H1 (cell line): ENCODE data around the gene WDR48. TPM values are rescaled to one million over a fixed set of nuclear protein-coding genes. Genes with fewer than 3 reads are reported as not detected.

ENCODE experiments used
- CTCF ChIA-PET: fragments of 300-600 bp; sonication (Branson Sonifier 250); formaldehyde crosslinking; loops from one replicate; lab custom pipeline; 2021; ENCODE audit not compliant: partially characterized antibody; lab: Charles Lee
- POLR2A ChIA-PET: fragments of 300-600 bp; sonication (Branson Sonifier 250); formaldehyde crosslinking; loops from one replicate; lab custom pipeline; 2021; ENCODE audit warnings: inconsistent platforms; ENCODE audit not compliant: partially characterized antibody; lab: Charles Lee
- DNase-seq, 2 experiments: peaks; one replicate each; pipeline versions ENCODE4 v3.0.0 to v3.0.0-alpha.2; 2010 to 2022; ENCODE audit warnings: low spot score in 2 of 2, low read depth in 1 of 2, mixed read lengths in 1 of 2
- FAIRE-seq: peaks from 2 replicates; lab custom pipeline; 2011; peaks lifted over from hg19 to GRCh38; lab: Jason Lieb, UNC
- H2AFZ ChIP-seq: 2 replicates; pipeline ENCODE4 v1.8.1; 2012; ENCODE audit warnings: low read length, inconsistent platforms
- H2AK5ac ChIP-seq: 2 replicates; pipeline ENCODE4 v1.6.1; 2013; ENCODE audit warnings: low read depth, low read length
- H2BK120ac ChIP-seq: replicated peaks from 2 replicates; pipeline ENCODE3; 2013; ENCODE audit warnings: low read depth, low read length, inconsistent platforms
- H2BK12ac ChIP-seq: 2 replicates; pipeline ENCODE4 v1.6.1; 2013; ENCODE audit warnings: low read depth, low read length
- H2BK15ac ChIP-seq: 2 replicates; pipeline ENCODE4 v1.6.1; 2013; ENCODE audit warnings: low read length
- H2BK20ac ChIP-seq: 2 replicates; pipeline ENCODE4 v1.6.1; 2013; ENCODE audit warnings: low read length
- H2BK5ac ChIP-seq: 2 replicates; pipeline ENCODE4 v1.6.1; 2013; ENCODE audit warnings: low read depth, low read length
- H3K14ac ChIP-seq: 2 replicates; pipeline ENCODE4 v1.6.1; 2013; ENCODE audit warnings: inconsistent platforms; ENCODE audit not compliant: insufficient read length
- H3K18ac ChIP-seq: 2 replicates; pipeline ENCODE4 v1.6.1; 2013; ENCODE audit warnings: low read length; ENCODE audit errors: extremely low read depth
- H3K23ac ChIP-seq: 2 replicates; pipeline ENCODE4 v1.6.1; 2013; ENCODE audit warnings: inconsistent platforms; ENCODE audit not compliant: insufficient read length
- H3K23me2 ChIP-seq: 2 replicates; pipeline ENCODE4 v1.6.1; 2013; ENCODE audit warnings: low read depth, low read length
- H3K27ac ChIP-seq: 2 replicates; pipeline ENCODE4 v1.6.1; 2011; ENCODE audit warnings: low read depth, low read length, inconsistent platforms
- H3K27me3 ChIP-seq, 4 experiments: replicated peaks in 1 of 4; 1 replicate in 1 of 4; 2 replicates in 3 of 4; pipeline versions ENCODE4 v1.6.1 to v1.8.1; 2011 to 2013; ENCODE audit warnings: low read length in 3 of 4, mild to moderate bottlenecking in 3 of 4, inconsistent platforms in 2 of 4, mixed read lengths in 2 of 4, moderate library complexity in 1 of 4; ENCODE audit not compliant: control insufficient read depth in 3 of 4, insufficient read depth in 3 of 4; ENCODE audit errors: extremely low read depth in 1 of 4
- H3K36me3 ChIP-seq, 4 experiments: 2 replicates each; pipeline versions ENCODE4 v1.6.1 to v1.8.1; 2011 to 2013; ENCODE audit warnings: mild to moderate bottlenecking in 4 of 4, low read length in 3 of 4, moderate library complexity in 2 of 4, control low read depth in 1 of 4, inconsistent platforms in 1 of 4; ENCODE audit not compliant: insufficient read depth in 4 of 4, control insufficient read depth in 2 of 4
- H3K4ac ChIP-seq: replicated peaks from 2 replicates; pipeline ENCODE3; 2013; ENCODE audit warnings: low read length, low read depth, mixed read lengths, inconsistent platforms; ENCODE audit not compliant: insufficient read length
- H3K4me1 ChIP-seq, 4 experiments: replicated peaks in 1 of 4; 1 replicate in 1 of 4; 2 replicates in 3 of 4; pipeline versions ENCODE4 v1.6.1 to v1.8.1; 2011 to 2013; ENCODE audit warnings: low read length in 3 of 4, inconsistent platforms in 2 of 4, mixed read lengths in 1 of 4; ENCODE audit not compliant: insufficient read depth in 4 of 4, control insufficient read depth in 3 of 4
- H3K4me2 ChIP-seq, 2 experiments: 2 replicates each; pipeline versions ENCODE4 v1.6.1 to v1.8.1; 2011 to 2013; ENCODE audit warnings: low read depth in 2 of 2, low read length in 2 of 2, control low read depth in 1 of 2, inconsistent platforms in 1 of 2, mild to moderate bottlenecking in 1 of 2; ENCODE audit not compliant: insufficient read depth in 1 of 2
- H3K4me3 ChIP-seq, 4 experiments: fragments of 200-600, 300-600 bp in 1 of 4; sonication (generic), shearing (Covaris generic), sonication (Bioruptor Twin) in 1 of 4; 2 replicates each; pipeline versions ENCODE4 v1.5.1 to v1.8.1; 2011 to 2016; ENCODE audit warnings: low read length in 4 of 4, low read depth in 3 of 4, control low read depth in 2 of 4, inconsistent platforms in 2 of 4, mild to moderate bottlenecking in 2 of 4, mixed read lengths in 1 of 4, moderate library complexity in 1 of 4; ENCODE audit not compliant: insufficient read depth in 2 of 4; ENCODE audit errors: extremely low read depth in 1 of 4
- H3K56ac ChIP-seq: replicated peaks from 2 replicates; pipeline ENCODE3; 2013; ENCODE audit warnings: low read depth, mild to moderate bottlenecking, mixed read lengths, low read length, inconsistent platforms; ENCODE audit not compliant: insufficient read length
- H3K79me1 ChIP-seq: 2 replicates; pipeline ENCODE4 v1.6.1; 2013; ENCODE audit warnings: low read depth, low read length, control low read depth
- H3K79me2 ChIP-seq, 2 experiments: 2 replicates each; pipeline versions ENCODE4 v1.6.1 to v1.8.1; 2012 to 2013; ENCODE audit warnings: low read length in 2 of 2, mild to moderate bottlenecking in 2 of 2, inconsistent platforms in 1 of 2; ENCODE audit not compliant: insufficient read depth in 2 of 2, control insufficient read depth in 1 of 2
- H3K9ac ChIP-seq, 4 experiments: replicated peaks in 1 of 4; 1 replicate in 1 of 4; 2 replicates in 3 of 4; pipeline versions ENCODE4 v1.6.1 to v1.8.1; 2011 to 2013; ENCODE audit warnings: low read depth in 3 of 4, low read length in 3 of 4, control low read depth in 2 of 4, mild to moderate bottlenecking in 2 of 4, moderate library complexity in 2 of 4, inconsistent platforms in 1 of 4; ENCODE audit errors: extremely low read depth in 1 of 4
- H3K9me3 ChIP-seq, 2 experiments: 2 replicates each; pipeline versions ENCODE4 v1.6.1 to v1.8.1; 2012 to 2013; ENCODE audit warnings: mild to moderate bottlenecking in 2 of 2, moderate library complexity in 2 of 2, control low read depth in 1 of 2, inconsistent platforms in 1 of 2, low read depth in 1 of 2, low read length in 1 of 2, mixed read lengths in 1 of 2; ENCODE audit not compliant: insufficient read depth in 2 of 2
- H4K20me1 ChIP-seq, 2 experiments: replicated peaks in 1 of 2; 2 replicates each; pipeline versions ENCODE3 to v1.8.1; 2011 to 2013; ENCODE audit warnings: inconsistent platforms in 2 of 2, low read length in 2 of 2, mild to moderate bottlenecking in 1 of 2; ENCODE audit not compliant: insufficient read depth in 2 of 2, control insufficient read depth in 1 of 2
- H4K5ac ChIP-seq: 2 replicates; pipeline ENCODE4 v1.6.1; 2013; ENCODE audit warnings: low read length, low read depth, mixed read lengths, inconsistent platforms; ENCODE audit not compliant: insufficient read length
- H4K8ac ChIP-seq: 2 replicates; pipeline ENCODE4 v1.8.0; 2013; ENCODE audit warnings: mild to moderate bottlenecking, moderate library complexity, low read length, inconsistent platforms; ENCODE audit not compliant: insufficient read depth; ENCODE audit errors: extremely low read depth
- H4K91ac ChIP-seq: replicated peaks from 2 replicates; pipeline ENCODE3; 2013; ENCODE audit warnings: low read length, mixed read lengths, inconsistent platforms; ENCODE audit not compliant: insufficient read length
- CHD2 ChIP-seq: IDR thresholded peaks from 2 replicates; pipeline ENCODE4 v1.6.1; 2012; ENCODE audit warnings: low read length, improper control_type of control experiment
- HDAC6 ChIP-seq: IDR thresholded peaks from one replicate; pipeline ENCODE4 v1.7.1; 2012; ENCODE audit warnings: low read depth, mild to moderate bottlenecking, inconsistent platforms, low read length, moderate library complexity
- KDM4A ChIP-seq: IDR thresholded peaks from one replicate; pipeline ENCODE4 v1.7.1; 2012; ENCODE audit warnings: low read depth, mild to moderate bottlenecking, moderate library complexity, low read length, inconsistent platforms; ENCODE audit not compliant: severe bottlenecking
- NRF1 ChIP-seq: IDR thresholded peaks from 2 replicates; pipeline ENCODE4 v1.6.1; 2011; ENCODE audit warnings: mild to moderate bottlenecking, low read depth, low read length, improper control_type of control experiment
- POLR2A ChIP-seq, 2 experiments: IDR thresholded peaks; 1 replicate in 1 of 2; 2 replicates in 1 of 2; pipeline ENCODE4 v1.6.1; 2011; ENCODE audit warnings: low read depth in 2 of 2, low read length in 2 of 2, mild to moderate bottlenecking in 2 of 2; ENCODE audit errors: control extremely low read depth in 1 of 2
- POLR2AphosphoS5 ChIP-seq: IDR thresholded peaks from 2 replicates; pipeline ENCODE4 v1.6.1; 2011; ENCODE audit warnings: low read depth, low read length
- SAP30 ChIP-seq: fragments of 300-600 bp; sonication (generic); IDR thresholded peaks from 2 replicates; pipeline ENCODE4 v1.7.1; 2012; ENCODE audit warnings: low read length, moderate library complexity, mild to moderate bottlenecking, inconsistent platforms; ENCODE audit not compliant: insufficient read depth, insufficient replicate concordance
- SIRT6 ChIP-seq: IDR thresholded peaks from one replicate; pipeline ENCODE4 v1.7.1; 2012; ENCODE audit warnings: low read length, inconsistent platforms
- SRF ChIP-seq: IDR thresholded peaks from 2 replicates; pipeline ENCODE4 v1.6.1; 2011; ENCODE audit warnings: mild to moderate bottlenecking, low read depth, low read length, moderate library complexity
- TAF7 ChIP-seq: optimal IDR thresholded peaks from 2 replicates; pipeline ENCODE3; 2011; ENCODE audit warnings: low read depth, mild to moderate bottlenecking, inconsistent platforms, low read length, moderate library complexity, borderline replicate concordance
- WGBS, 2 experiments: shearing (Covaris generic) in 1 of 2; methylation state at CpG; one replicate each; pipeline versions ENCODE4 v1.1.6 to v1.1.7; 2013 to 2015; ENCODE audit warnings: low lambda C conversion rate in 2 of 2, mixed read lengths in 2 of 2, inconsistent platforms in 1 of 2, low coverage in 1 of 2, missing lambda C conversion rate in 1 of 2; ENCODE audit not compliant: insufficient replicate concordance in 2 of 2, insufficient coverage in 1 of 2, insufficient read length in 1 of 2; ENCODE audit errors: extremely low coverage in 1 of 2, missing lambda C conversion rate in 1 of 2; 5-methylcytosine and 5-hydroxymethylcytosine counted together
- polyA plus RNA-seq, 7 experiments: library from polyadenylated mRNA; depleted of rRNA in 3 of 7; stranded (reverse) in 5 of 7; unstranded in 2 of 7; fragments of >200 nt in 5 of 7; fragments of 200-250 nt in 2 of 7; gene quantifications; 1 replicate in 5 of 7; 2 replicates in 1 of 7; 4 replicates in 1 of 7; pipeline versions ENCODE4 v1.2.1 to v1.2.3, GENCODE V29; 2011 to 2013; ENCODE audit warnings: missing spikeins in 2 of 7, mixed read lengths in 2 of 7
- total RNA-seq: library from RNA; stranded (reverse); fragmentation: NEBNext Ultra II Directional; extraction: Animal tissue kit (Norgen Biotek cat#: 25700); gene quantifications from 2 replicates; pipeline ENCODE4 v1.2.1, GENCODE V29; 2021

The WDR48 gene
- total and polyA plus RNA-seq, 2 of the 8 experiments (the other 6 are each of a cell fraction or from before 2014, with no cell fraction given) = 21.2 to 54.1 TPM

DNA sequence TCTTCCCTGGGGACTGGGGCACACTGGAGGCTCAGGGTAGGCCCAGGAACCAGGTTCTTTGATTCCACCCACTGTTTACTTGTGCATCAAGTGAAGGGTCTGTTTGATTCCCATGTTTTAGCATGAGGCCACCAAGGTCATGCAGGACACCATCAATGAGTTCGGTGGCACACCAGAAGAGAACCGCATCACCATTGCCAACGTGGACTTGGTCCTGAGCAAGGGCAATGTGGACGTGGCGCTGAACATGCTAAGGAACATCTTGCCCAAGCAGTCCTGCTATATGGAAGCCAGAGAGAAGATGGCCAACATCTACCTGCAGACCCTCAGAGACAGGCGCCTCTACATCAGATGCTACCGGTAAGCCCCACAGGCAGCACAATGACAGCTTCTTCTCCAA is 77.1 kb downstream of the WDR48 start:
- no peak overlapping the region for H2AFZ ChIP-seq
- no peak overlapping the region for H3K4me2 ChIP-seq
- H3K9me3 ChIP-seq = no peaks in the 10 kb centered on the region
- no peak overlapping the region for H3K18ac ChIP-seq
- no peak overlapping the region for H2BK120ac ChIP-seq
- H3K27me3 ChIP-seq = no peaks in the 10 kb centered on the region
- H3K56ac ChIP-seq = no peak overlapping the region
- H3K4ac ChIP-seq = no peak overlapping the region
- H2BK20ac ChIP-seq = no peak overlapping the region
- no peak overlapping the region for H2BK12ac ChIP-seq
- H4K5ac ChIP-seq = no peak overlapping the region
- no peak overlapping the region for H4K8ac ChIP-seq
- POLR2A ChIA-PET = interaction anchor here (1.6 kb wide), 1 partner anchor 23 kb away, joined by 4 read pairs; no protein-coding TSS in a partner anchor
- no peak overlapping the region for H4K91ac ChIP-seq
- H3K4me3 ChIP-seq = no peak overlapping the region
- no peaks in the 10 kb centered on the region for H3K79me1 ChIP-seq
- no peaks in the 10 kb centered on the region for H4K20me1 ChIP-seq
- H3K27ac ChIP-seq = no peak overlapping the region
- FAIRE-seq = no peak
- no peak overlapping the region for H3K14ac ChIP-seq
- H3K23ac ChIP-seq = no peak overlapping the region
- H2BK5ac ChIP-seq = no peak overlapping the region
- 95% methylated on average over 7 of the region's 7 CpGs; no CpG with 5 or more reads in 1 of the 2 experiments for WGBS, 2 experiments
- no peaks in the 10 kb centered on the region for H3K79me2 ChIP-seq
- H3K4me1 ChIP-seq = 0 out of 7 replicates have a peak, but pooled peaks cover 0 to 3% (median 0%) of the 10 kb centered on the region in 4 experiments
- no peak for DNase-seq
- no peak overlapping the region for H3K9ac ChIP-seq
- no peaks in the 10 kb centered on the region for H3K23me2 ChIP-seq
- no peaks in the 10 kb centered on the region for H3K36me3 ChIP-seq
- no peak overlapping the region for H2BK15ac ChIP-seq
- TF ChIP-seq NRF1 (no peak), SAP30 (no peak), TAF7 (no peak), SRF (no peak), HDAC6 (no peak), SIRT6 (no peak), POLR2A (IDR thresholded peaks at IDR 0.05; ENCODE audit: control extremely low read depth in 1 of 2, low read depth in 2 of 2, low read length in 2 of 2) (no peak), CHD2 (no peak), KDM4A (no peak), POLR2AphosphoS5 (no peak)
- no peak overlapping the region for H2AK5ac ChIP-seq
- CTCF ChIA-PET = interaction anchor here (1.3 to 20.0 kb wide), 8 partner anchors 22 to 163 kb away, joined by 3 to 496 read pairs (median 68); partner anchors contain the start of genes CX3CR1, GORASP1, TTC21A and XIRP1
